ENCODE data around the gene MCAM.

DNA sequence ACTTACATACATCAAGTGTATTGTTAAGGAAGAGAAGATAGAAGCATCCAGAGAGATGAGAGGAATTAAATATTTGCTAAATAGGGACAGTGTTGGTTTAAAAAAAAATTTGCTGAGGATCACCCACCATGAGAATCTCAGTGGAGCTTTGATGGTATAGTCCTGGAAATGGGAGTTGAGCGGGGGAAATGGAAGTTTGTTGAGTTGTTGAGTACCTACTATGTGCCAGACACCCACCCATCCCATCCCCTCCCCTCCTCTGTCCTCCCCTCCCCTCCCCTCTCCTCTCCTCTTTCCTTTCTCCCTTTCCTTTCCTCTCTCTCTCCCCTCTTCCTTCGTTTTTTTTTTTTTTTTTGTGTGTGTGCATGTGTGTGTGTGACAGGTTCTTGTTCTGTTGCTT, 34.3 kb upstream of the MCAM start:
- no peak for TF ChIP-seq POLR2A (IDR thresholded peaks at IDR 0.05; ENCODE audit: low read length)
- TF ChIP-seq GATA1 (IDR thresholded peaks at IDR 0.05; ENCODE audit: low read depth, low read length): no peak

Data from erythroblast (primary cell).